ENCODE data around the gene DSN1. TPM values are rescaled to one million over a fixed set of nuclear protein-coding genes. Genes with fewer than 3 reads are reported as not detected.

Gene DSN1
- total and polyA plus RNA-seq, 2 donors (not counting 3 experiments of a cell fraction or from before 2014, with no cell fraction given), result 11.0 to 25.0 TPM

DNA sequence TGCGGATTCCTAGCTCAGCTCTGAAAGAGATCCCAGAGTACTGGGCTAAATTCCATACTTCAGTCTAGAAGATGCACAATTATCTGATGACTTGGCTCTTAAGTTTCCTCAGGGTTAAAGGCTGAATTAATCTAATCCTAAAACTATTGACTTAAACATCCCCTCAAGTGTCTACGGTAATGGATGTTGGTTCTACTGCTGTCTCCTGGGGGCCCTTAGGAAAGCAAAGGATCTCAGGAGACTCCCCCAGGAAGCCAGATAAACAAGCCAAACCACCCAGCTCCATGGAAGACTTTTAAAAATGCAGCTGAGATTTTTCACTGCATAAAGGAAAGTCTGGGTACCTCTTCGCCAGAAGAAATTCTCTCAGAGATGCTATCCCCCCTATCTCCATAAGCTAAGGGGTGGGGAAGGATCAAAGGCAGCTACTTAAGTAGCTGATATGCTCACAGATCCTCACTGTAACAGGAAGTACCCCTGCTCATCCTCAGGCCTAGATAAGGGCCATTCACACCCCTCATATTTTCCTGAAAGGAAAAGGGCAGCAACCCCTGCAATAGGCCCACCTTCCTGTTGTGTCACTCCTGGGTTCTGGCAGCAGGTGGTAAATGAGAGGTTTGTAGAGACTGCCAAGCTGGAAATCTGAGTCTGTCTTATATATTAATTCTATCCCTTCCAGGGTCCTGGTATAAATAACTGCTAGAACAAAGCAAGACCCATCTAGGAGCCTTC, 36.9 kb downstream of the DSN1 start:
- FAIRE-seq (no peak), DNase-seq (ENCODE audit: low read depth, low spot score) (no peak)
- ChIA-PET CTCF (interaction anchor here (1.0 to 2.2 kb wide), 8 partner anchors 8 to 183 kb away, joined by 3 to 10 read pairs (median 4); partner anchors contain the start of gene DSN1), POLR2A (no interaction called here)
- no peak for TF ChIP-seq POLR2A (IDR thresholded peaks at IDR 0.05; ENCODE audit: low read depth, low read length)
- TF ChIP-seq, protein P1, sequence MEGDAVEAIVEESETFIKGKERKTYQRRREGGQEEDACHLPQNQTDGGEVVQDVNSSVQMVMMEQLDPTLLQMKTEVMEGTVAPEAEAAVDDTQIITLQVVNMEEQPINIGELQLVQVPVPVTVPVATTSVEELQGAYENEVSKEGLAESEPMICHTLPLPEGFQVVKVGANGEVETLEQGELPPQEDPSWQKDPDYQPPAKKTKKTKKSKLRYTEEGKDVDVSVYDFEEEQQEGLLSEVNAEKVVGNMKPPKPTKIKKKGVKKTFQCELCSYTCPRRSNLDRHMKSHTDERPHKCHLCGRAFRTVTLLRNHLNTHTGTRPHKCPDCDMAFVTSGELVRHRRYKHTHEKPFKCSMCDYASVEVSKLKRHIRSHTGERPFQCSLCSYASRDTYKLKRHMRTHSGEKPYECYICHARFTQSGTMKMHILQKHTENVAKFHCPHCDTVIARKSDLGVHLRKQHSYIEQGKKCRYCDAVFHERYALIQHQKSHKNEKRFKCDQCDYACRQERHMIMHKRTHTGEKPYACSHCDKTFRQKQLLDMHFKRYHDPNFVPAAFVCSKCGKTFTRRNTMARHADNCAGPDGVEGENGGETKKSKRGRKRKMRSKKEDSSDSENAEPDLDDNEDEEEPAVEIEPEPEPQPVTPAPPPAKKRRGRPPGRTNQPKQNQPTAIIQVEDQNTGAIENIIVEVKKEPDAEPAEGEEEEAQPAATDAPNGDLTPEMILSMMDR (IDR thresholded peaks at IDR 0.05; ENCODE audit: extremely low read depth in 1 of 2, insufficient read depth in 1 of 2, low read depth in 1 of 2, low read length in 2 of 2), result no peak
- no peak for TF ChIP-seq EZH2 (IDR thresholded peaks at IDR 0.05; ENCODE audit: borderline replicate concordance, low read depth, low read length, severe bottlenecking)
- TF ChIP-seq POLR2AphosphoS5 (IDR thresholded peaks at IDR 0.05; ENCODE audit: insufficient read depth, low read depth, low read length), result no peak
- TF ChIP-seq, protein P2, sequence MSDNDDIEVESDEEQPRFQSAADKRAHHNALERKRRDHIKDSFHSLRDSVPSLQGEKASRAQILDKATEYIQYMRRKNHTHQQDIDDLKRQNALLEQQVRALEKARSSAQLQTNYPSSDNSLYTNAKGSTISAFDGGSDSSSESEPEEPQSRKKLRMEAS (IDR thresholded peaks at IDR 0.05; ENCODE audit: insufficient read depth, insufficient read length), result no peak
- TF ChIP-seq JUN (IDR thresholded peaks at IDR 0.05; ENCODE audit: borderline replicate concordance, insufficient read depth, insufficient read length, low read depth), result no peak
- no peak for TF ChIP-seq MYC (IDR thresholded peaks at IDR 0.05; ENCODE audit: low read depth, low read length)
- no peak for TF ChIP-seq FOS (IDR thresholded peaks at IDR 0.05; ENCODE audit: borderline replicate concordance, insufficient read depth, low read length)
- TF ChIP-seq GATA2 (IDR thresholded peaks at IDR 0.05; ENCODE audit: insufficient read depth, insufficient read length, low read depth, low read length), result no peak
- H3K27me3 ChIP-seq (ENCODE audit: control insufficient read depth in 2 of 2, insufficient read depth in 2 of 2, low read length in 2 of 2), result no peaks in the 10 kb centered on the region
- no peaks in the 10 kb centered on the region for H4K20me1 ChIP-seq (replicated peaks; ENCODE audit: control insufficient read depth, extremely low read depth, insufficient read depth, low read length)
- no peak overlapping the region for H3K27ac ChIP-seq (ENCODE audit: insufficient read depth, low read depth, low read length)
- H3K9me3 ChIP-seq (replicated peaks; ENCODE audit: control insufficient read depth, insufficient read depth, low read length), result no peaks in the 10 kb centered on the region
- no peak overlapping the region for H3K4me2 ChIP-seq (ENCODE audit: insufficient read depth, low read length)
- H3K9me1 ChIP-seq (replicated peaks; ENCODE audit: control insufficient read depth, extremely low read depth, insufficient read depth, low read length), result no peaks in the 10 kb centered on the region
- no peaks in the 10 kb centered on the region for H3K4me1 ChIP-seq (ENCODE audit: control insufficient read depth, extremely low read depth, insufficient read depth, low read length)
- no peaks in the 10 kb centered on the region for H3K79me2 ChIP-seq (ENCODE audit: control insufficient read depth, insufficient read depth, low read length)
- H2AFZ ChIP-seq (ENCODE audit: low read depth, low read length), result no peak overlapping the region
- no TSS peak for BruUV-seq (replicated peaks)
- intact Hi-C loops (cut with micrococcal nuclease) (no loop called here), dilution Hi-C loops (cut with MboI; ENCODE audit: extremely low pct_ligation_motif_present, low sequenced_read_pairs) (no loop called here)
- no peak overlapping the region for H3K9ac ChIP-seq (replicated peaks; ENCODE audit: extremely low read depth, insufficient read depth, low read length)
- no peak overlapping the region for H3K4me3 ChIP-seq (replicated peaks in 1 of 3; ENCODE audit: insufficient read depth in 1 of 3, low read depth in 1 of 3, low read length in 3 of 3)
- H3K36me3 ChIP-seq (ENCODE audit: control insufficient read depth in 2 of 2, extremely low read depth in 1 of 2, insufficient read depth in 2 of 2, low read length in 2 of 2), result no peaks in the 10 kb centered on the region
